ENCODE measurements around the gene SLC8A2.
A peak's percentile ranks its signal among the peaks of the same experiment; 100 is the strongest.

The SLC8A2 gene

DNA sequence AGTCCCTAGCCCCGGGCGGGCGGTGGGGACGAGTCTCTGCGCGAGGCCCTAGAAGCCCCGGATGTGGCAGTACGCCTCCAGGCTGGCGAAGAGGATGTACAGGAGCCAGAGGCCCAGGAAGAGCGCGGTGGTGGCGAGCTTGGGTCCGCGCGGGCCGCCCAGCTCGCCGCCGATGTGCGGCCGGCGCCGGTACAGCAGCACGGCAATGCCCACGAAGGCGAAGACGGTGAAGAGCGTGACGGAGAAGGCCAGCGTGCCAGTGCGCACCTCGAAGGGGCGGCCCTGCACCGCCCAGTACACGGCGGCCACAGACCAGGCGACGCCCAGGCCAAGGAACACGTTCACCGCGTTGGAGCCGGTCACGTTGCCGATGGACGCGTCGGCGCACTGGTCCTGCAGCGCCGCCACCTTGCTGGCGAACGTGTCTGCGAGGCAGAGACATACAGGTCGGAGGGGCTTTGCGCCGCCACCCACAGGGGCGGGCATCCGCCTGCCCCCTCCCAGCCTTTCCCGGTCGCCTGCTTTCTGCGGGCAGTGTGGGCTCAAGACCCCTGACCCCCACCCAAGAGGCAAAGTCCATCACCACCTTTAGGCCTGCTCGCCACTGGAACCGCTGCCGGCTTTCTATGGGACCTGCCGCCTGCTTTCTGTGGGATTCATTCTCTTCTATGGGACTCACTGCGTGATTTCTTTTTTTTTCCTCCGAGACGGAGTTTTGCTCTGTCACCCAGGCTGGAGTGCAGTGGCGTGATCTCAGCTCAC lies 41.5 kb downstream of the SLC8A2 start:
- TF ChIP-seq TAF1 (IDR thresholded peaks at IDR 0.05; ENCODE audit: borderline replicate concordance, insufficient read depth, low read length), result no peak
- TF ChIP-seq POLR2AphosphoS5 (IDR thresholded peaks at IDR 0.05; ENCODE audit: low read depth, low read length), result no peak
- TF ChIP-seq FOXP2 (optimal IDR thresholded peaks at IDR 0.05; ENCODE audit: borderline replicate concordance, extremely low read depth, extremely low read length, insufficient read depth), result no peak
- no peak for TF ChIP-seq SIN3A (IDR thresholded peaks at IDR 0.05; ENCODE audit: borderline replicate concordance, insufficient read depth, low read length)
- no peak for TF ChIP-seq REST (IDR thresholded peaks at IDR 0.05; ENCODE audit: insufficient read depth in 1 of 2, low read depth in 2 of 2, low read length in 2 of 2)

GRCh38 chr19:47429140-47429793 lies 42.4 kb downstream of the SLC8A2 start:
- TF ChIP-seq POLR2AphosphoS5 (IDR thresholded peaks at IDR 0.05; ENCODE audit: low read depth, low read length), result no peak
- TF ChIP-seq REST (IDR thresholded peaks at IDR 0.05; ENCODE audit: insufficient read depth in 1 of 2, low read depth in 2 of 2, low read length in 2 of 2), result no peak
- TF ChIP-seq FOXP2 (optimal IDR thresholded peaks at IDR 0.05; ENCODE audit: borderline replicate concordance, extremely low read depth, extremely low read length, insufficient read depth), result no peak
- no peak for TF ChIP-seq SIN3A (IDR thresholded peaks at IDR 0.05; ENCODE audit: borderline replicate concordance, insufficient read depth, low read length)
- no peak for TF ChIP-seq TAF1 (IDR thresholded peaks at IDR 0.05; ENCODE audit: borderline replicate concordance, insufficient read depth, low read length)

DNA sequence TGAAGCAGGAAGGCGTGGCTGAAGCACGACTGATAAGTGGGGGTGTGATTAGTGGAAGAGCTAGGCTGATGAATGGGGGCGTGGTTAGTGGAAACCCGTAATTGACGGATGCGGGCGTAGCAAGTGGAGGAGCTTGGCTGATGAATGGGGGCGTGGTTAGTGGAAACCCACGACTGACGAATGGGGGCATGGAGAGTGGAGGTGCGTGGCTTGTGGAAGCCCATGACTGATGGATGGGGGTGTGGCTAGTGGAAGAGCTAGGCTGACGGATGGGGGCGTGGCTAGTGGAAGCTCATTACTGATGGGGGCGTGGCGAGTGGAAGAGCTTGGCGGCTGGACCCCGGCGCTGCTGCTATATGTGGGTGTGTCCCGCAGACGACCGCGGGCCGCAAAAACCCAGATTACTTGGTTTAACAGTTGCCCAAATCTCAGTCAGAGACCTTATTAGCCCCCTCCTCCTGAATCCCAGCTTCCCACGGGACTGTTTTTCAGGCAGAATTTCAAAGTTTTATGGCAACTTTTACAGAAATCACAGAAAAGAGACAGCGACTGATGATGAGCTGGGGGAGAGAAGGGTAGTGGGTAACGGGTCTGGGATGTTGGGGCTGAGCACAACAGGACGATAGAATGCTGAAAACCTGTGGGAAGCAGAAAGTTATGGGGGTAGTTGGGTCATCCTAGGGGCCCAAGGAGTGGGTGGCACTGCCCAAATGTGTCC lies 43.4 kb downstream of the SLC8A2 start:
- no peak for TF ChIP-seq REST (IDR thresholded peaks at IDR 0.05; ENCODE audit: insufficient read depth in 1 of 2, low read depth in 2 of 2, low read length in 2 of 2)
- no peak for TF ChIP-seq FOXP2 (optimal IDR thresholded peaks at IDR 0.05; ENCODE audit: borderline replicate concordance, extremely low read depth, extremely low read length, insufficient read depth)
- no peak for TF ChIP-seq POLR2AphosphoS5 (IDR thresholded peaks at IDR 0.05; ENCODE audit: low read depth, low read length)
- peak; percentile 1; the same call in 1 of the 2 replicates for TF ChIP-seq SIN3A (IDR thresholded peaks at IDR 0.05; ENCODE audit: borderline replicate concordance, insufficient read depth, low read length)

DNA sequence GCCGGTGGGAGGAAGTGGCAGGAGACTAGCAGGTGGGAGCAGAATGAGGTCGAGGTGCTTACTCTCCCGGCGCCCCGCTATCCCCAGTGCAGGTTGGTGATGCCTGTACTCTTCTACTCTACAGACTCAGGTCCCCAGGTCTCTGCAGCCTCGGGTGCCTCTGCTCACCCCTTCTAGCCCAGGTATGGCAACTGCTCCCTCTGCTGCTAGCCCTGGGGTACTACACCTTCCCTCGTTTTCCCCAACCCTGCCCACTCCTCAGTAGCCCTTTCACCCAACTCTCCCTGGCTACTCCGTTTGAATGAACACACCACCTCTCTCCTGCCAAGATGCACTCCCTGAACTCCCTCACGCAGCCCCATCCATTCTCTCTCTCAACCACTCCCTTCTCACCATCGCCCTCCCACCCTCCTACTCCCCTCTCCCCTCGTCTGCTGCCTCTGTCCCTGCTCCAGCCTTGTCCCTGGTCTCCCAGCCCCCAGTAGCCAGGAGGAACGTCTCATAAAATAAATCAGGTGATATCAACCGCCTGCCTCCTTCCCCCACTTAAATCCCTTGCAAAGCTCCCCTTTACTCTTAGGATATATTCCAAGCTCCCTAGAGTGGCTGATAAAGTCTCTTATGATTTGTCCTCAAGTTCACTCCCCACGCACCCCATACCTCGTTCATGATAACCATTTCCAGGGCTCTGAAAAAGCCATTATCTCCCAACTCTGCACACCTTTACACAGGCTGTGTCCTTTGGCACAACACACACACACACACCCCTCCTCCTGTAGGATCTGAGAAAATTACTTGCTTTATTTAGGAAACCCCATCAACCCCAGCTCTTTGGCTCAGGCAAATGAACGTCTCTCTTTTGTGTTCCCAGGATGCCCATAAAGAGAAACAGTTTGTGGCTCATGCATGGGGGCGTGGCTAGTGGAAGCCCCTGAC lies 44.2 kb downstream of the SLC8A2 start:
- TF ChIP-seq REST (IDR thresholded peaks at IDR 0.05; ENCODE audit: insufficient read depth in 1 of 2, low read depth in 2 of 2, low read length in 2 of 2), result no peak
- 0 out of 2 replicates have a peak, but pooled peaks have one; percentile 71 for TF ChIP-seq SIN3A (IDR thresholded peaks at IDR 0.05; ENCODE audit: borderline replicate concordance, insufficient read depth, low read length)
